ENCODE results near the gene IL32.
"Not testable (repeated sequence)": the region's sequence is repeated elsewhere in the genome, so short reads cannot be mapped to it uniquely, and the experiment has no call there.

The IL32 gene

DNA sequence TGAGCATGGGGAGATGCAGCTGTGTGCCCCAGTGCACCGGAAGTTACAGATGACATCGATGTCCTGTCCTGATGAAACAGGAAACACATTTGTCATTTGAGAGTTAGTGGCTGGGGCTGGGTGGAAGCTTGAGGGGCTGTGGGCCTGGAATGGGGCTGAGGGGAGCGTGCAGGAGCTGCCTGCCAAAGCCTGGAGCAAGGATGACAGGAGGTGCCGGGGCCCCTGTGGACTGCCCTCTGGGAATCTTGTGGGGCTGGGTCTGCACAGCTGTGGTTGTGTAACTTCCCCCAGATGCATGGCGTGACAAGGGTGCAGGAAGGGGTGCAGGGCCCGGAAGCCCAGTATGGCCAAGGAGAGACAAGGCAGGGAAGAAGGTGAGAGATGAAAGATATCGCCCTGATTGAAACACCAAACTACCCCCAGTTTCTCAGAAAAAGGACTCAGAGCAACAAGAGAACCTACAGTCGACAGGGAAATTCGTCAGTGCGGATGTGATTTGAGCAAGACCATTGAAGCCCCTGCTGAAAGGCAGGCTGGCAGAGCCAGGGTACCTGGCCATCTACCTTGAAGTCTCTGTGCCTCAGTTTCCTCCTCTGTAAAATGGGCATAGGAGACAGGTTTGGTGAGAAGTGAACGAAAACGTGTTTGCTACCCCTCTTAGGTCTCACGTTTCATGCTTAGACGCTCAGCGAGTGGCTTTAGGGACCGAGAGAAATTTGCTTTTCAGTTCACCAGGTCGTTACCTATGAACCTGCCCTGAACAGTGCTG, 10.3 kb upstream of the IL32 start:
- H3K9me3 ChIP-seq (ENCODE audit: control insufficient read depth, insufficient read depth, low read length) = no peaks in the 10 kb centered on the region
- H3K4me3 ChIP-seq (ENCODE audit: low read depth, low read length) = no peak overlapping the region
- no peaks in the 10 kb centered on the region; the same call in 1 of the 2 replicates for H3K27me3 ChIP-seq (ENCODE audit: control insufficient read depth, insufficient read depth, low read length)
- no peak overlapping the region for H3K9ac ChIP-seq (ENCODE audit: low read depth, low read length)
- no peak overlapping the region for H3K27ac ChIP-seq (ENCODE audit: low read depth, low read length)
- H3K4me1 ChIP-seq (ENCODE audit: control insufficient read depth, insufficient read depth, low read length) = peaks cover 7% of the 10 kb centered on the region; the same call in 1 of the 2 replicates
- H3K36me3 ChIP-seq (ENCODE audit: control insufficient read depth, insufficient read depth, low read length) = peaks cover 3% of the 10 kb centered on the region; the same call in 1 of the 2 replicates

DNA sequence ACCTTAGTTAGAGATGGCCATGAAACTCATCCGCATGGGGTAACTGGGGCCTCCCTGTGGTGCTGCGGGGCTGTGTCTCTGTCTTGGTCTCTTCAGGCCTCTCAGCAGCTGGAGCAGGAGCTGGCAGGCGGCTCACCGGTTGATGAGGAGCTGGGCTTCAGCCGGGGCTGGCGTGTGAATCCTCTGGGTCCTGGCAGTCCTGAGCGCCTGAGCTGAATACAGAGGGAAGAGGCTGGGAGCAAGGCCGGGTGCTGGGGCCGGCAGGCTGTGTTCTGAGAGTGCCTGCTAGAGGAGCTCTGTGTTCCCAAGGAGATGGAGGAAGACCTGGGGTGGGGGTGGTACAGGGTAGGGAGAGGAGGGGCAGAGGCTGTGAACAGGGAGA, 9.7 kb upstream of the IL32 start:
- not testable (repeated sequence) for H3K4me1 ChIP-seq (ENCODE audit: control insufficient read depth, insufficient read depth, low read length); H3K9ac ChIP-seq (ENCODE audit: low read depth, low read length); H3K27ac ChIP-seq (ENCODE audit: low read depth, low read length); H3K9me3 ChIP-seq (ENCODE audit: control insufficient read depth, insufficient read depth, low read length); H3K27me3 ChIP-seq (ENCODE audit: control insufficient read depth, insufficient read depth, low read length); H3K4me3 ChIP-seq (ENCODE audit: low read depth, low read length); H3K36me3 ChIP-seq (ENCODE audit: control insufficient read depth, insufficient read depth, low read length)

DNA sequence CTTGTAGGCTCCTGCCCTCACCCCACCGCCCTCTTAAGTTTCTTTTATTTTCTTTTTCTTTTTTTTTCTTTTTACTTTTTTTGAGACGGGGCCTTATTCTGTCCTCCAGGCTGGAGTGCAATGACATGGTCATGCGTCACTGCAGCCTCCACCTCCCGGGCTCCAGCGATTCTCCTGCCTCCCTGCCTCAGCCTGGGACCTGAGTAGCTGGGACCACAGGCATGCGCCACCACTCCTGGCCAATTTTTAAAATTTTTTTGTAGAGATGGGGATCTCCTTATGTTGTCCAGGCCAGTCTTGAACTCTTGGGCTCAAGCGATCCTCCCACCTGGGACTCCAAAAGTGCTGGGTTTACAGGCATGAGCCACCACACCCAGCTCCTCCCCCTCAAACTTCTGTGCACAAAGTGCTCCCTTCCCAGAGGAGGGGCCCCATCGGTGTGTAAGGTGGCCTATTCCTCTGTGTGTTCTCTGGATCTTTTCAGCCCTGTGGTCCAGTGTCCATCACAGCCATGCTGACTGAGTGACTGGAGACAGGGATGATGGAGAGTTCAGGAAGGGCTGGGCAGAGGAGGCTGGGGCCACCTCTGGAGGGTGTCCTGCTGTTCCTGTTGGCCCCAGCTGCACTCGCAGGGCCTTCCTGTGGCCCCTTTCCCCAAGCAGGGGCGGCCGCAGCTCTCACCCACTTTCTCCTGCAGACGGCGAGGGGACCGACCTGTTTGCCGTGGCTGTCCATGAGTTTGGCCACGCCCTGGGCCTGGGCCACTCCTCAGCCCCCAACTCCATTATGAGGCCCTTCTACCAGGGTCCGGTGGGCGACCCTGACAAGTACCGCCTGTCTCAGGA, 8.9 kb upstream of the IL32 start:
- H3K27me3 ChIP-seq (ENCODE audit: control insufficient read depth, insufficient read depth, low read length) = no peaks in the 10 kb centered on the region; the same call in 1 of the 2 replicates

DNA sequence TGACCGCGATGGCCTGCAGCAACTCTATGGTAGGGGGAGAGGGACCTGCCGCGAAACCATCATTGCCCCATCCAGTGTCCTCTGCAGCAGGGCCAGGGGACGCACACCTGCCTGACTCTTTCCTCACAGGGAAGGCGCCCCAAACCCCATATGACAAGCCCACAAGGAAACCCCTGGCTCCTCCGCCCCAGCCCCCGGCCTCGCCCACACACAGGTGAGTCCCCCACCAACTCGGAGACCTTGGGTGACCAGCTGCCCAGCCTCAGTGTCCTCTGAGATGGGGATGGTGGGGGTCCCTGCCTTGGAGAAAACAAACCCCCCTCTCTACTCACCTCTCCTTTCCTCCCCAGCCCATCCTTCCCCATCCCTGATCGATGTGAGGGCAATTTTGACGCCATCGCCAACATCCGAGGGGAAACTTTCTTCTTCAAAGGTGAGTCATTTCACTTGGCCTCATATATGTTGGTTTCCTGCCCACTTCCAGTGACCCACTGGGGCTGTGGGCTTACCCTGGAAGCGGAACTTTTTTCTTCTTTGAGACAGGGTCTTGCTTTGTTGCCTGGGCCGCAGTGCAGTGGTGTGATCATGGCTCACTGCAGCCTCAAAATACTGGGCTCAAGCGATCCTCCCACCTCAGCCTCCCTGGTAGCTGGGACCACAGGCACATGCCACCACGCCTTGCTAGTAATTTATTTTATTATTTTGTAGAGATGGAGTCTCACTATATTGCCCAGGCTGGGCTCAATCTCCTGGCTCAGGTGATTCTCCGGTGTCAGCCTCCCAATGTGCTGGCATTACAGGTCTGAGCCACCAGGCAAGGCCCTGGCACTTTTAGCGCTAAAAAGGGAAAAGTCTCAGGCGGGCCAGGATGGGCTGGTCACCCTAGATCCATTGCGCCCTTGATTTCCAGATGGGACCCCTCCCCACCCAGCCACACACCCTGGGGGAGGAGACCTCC, 8.0 kb upstream of the IL32 start:
- peaks cover 3% of the 10 kb centered on the region; the same call in 1 of the 2 replicates for H3K36me3 ChIP-seq (ENCODE audit: control insufficient read depth, insufficient read depth, low read length)
- no peak overlapping the region for H3K27ac ChIP-seq (ENCODE audit: low read depth, low read length)
- no peaks in the 10 kb centered on the region for H3K9me3 ChIP-seq (ENCODE audit: control insufficient read depth, insufficient read depth, low read length)
- no peak overlapping the region for H3K9ac ChIP-seq (ENCODE audit: low read depth, low read length)
- peak overlapping the region; percentile 90; the same call in 1 of the 2 replicates for H3K4me3 ChIP-seq (ENCODE audit: low read depth, low read length)
- no peaks in the 10 kb centered on the region; the same call in 1 of the 2 replicates for H3K27me3 ChIP-seq (ENCODE audit: control insufficient read depth, insufficient read depth, low read length)
- peaks cover 7% of the 10 kb centered on the region; the same call in 1 of the 2 replicates for H3K4me1 ChIP-seq (ENCODE audit: control insufficient read depth, insufficient read depth, low read length)

More for the DNA sequence above, 8.9 kb upstream of the IL32 start:
- H3K27ac ChIP-seq (ENCODE audit: low read depth, low read length) = no peak overlapping the region
- no peaks in the 10 kb centered on the region for H3K9me3 ChIP-seq (ENCODE audit: control insufficient read depth, insufficient read depth, low read length)
- peaks cover 3% of the 10 kb centered on the region; the same call in 1 of the 2 replicates for H3K36me3 ChIP-seq (ENCODE audit: control insufficient read depth, insufficient read depth, low read length)
- H3K9ac ChIP-seq (ENCODE audit: low read depth, low read length) = no peak overlapping the region
- H3K4me3 ChIP-seq (ENCODE audit: low read depth, low read length) = no peak overlapping the region
- H3K4me1 ChIP-seq (ENCODE audit: control insufficient read depth, insufficient read depth, low read length) = peaks cover 7% of the 10 kb centered on the region; the same call in 1 of the 2 replicates

DNA sequence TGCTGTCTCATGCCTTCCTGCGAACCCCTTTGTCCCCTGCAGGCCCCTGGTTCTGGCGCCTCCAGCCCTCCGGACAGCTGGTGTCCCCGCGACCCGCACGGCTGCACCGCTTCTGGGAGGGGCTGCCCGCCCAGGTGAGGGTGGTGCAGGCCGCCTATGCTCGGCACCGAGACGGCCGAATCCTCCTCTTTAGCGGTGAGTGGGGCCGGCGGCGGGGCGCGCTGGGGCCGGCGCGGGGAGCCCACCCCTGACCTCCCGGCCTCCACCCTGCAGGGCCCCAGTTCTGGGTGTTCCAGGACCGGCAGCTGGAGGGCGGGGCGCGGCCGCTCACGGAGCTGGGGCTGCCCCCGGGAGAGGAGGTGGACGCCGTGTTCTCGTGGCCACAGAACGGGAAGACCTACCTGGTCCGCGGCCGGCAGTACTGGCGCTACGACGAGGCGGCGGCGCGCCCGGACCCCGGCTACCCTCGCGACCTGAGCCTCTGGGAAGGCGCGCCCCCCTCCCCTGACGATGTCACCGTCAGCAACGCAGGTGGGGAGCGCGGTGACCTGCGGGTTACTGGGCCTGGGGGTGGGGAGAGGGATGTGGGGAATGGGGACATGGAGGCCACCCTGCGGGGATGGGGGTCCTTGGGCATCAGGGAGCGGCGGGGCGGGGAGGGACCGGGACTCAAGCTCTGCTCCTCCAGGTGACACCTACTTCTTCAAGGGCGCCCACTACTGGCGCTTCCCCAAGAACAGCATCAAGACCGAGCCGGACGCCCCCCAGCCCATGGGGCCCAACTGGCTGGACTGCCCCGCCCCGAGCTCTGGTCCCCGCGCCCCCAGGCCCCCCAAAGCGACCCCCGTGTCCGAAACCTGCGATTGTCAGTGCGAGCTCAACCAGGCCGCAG, 7.1 kb upstream of the IL32 start:
- Histone ChIP-seq H3K4me1 (ENCODE audit: control insufficient read depth, insufficient read depth, low read length) (peaks cover 7% of the 10 kb centered on the region; the same call in 1 of the 2 replicates), H3K36me3 (ENCODE audit: control insufficient read depth, insufficient read depth, low read length) (peaks cover 3% of the 10 kb centered on the region; the same call in 1 of the 2 replicates), H3K27ac (ENCODE audit: low read depth, low read length) (no peak overlapping the region), H3K27me3 (ENCODE audit: control insufficient read depth, insufficient read depth, low read length) (no peaks in the 10 kb centered on the region; the same call in 1 of the 2 replicates), H3K9me3 (ENCODE audit: control insufficient read depth, insufficient read depth, low read length) (no peaks in the 10 kb centered on the region), H3K4me3 (ENCODE audit: low read depth, low read length) (peak overlapping the region; percentile 90), H3K9ac (ENCODE audit: low read depth, low read length) (peak overlapping the region; percentile 64; the same call in 1 of the 2 replicates)

DNA sequence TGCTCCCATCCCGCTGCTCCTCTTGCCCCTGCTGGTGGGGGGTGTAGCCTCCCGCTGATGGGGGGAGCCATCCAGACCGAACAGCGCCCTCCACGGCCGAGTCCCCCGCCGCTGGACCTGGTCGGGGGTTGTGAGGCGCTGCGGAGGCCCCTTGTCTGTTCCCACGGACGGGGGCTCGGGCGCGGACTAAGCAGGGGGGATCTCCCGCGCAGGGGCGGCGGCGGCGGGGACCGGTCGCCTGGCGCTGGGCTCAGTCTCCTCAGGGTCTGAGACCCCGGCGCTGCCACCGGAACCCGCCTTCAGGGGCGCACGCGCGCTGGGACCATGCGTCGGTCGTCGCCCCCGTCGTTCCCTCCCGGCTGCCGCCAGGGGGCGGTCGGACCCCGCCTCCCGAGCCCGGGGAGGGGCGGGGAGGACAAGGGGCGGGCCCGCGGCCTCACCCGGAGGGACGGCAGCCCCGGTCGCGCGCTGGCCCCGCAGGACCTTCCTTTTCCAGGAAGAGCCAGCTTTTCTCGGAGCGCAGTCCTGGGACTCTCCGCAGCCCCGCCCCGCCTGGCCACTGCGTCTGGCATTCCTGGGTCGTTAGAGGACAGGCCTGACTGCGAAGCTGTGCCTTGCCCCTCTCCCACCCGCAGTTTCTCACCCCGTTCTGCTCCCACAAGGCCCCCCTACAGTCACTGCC, 6.3 kb upstream of the IL32 start:
- peak overlapping the region; percentile 64; the same call in 1 of the 2 replicates for H3K9ac ChIP-seq (ENCODE audit: low read depth, low read length)
- H3K4me1 ChIP-seq (ENCODE audit: control insufficient read depth, insufficient read depth, low read length) = peaks cover 7% of the 10 kb centered on the region; the same call in 1 of the 2 replicates
- peak overlapping the region; percentile 55 for H3K27ac ChIP-seq (ENCODE audit: low read depth, low read length)
- peaks cover 3% of the 10 kb centered on the region; the same call in 1 of the 2 replicates for H3K36me3 ChIP-seq (ENCODE audit: control insufficient read depth, insufficient read depth, low read length)
- peak overlapping the region; percentile 90 for H3K4me3 ChIP-seq (ENCODE audit: low read depth, low read length)
- H3K27me3 ChIP-seq (ENCODE audit: control insufficient read depth, insufficient read depth, low read length) = no peaks in the 10 kb centered on the region; the same call in 1 of the 2 replicates
- no peaks in the 10 kb centered on the region for H3K9me3 ChIP-seq (ENCODE audit: control insufficient read depth, insufficient read depth, low read length)

DNA sequence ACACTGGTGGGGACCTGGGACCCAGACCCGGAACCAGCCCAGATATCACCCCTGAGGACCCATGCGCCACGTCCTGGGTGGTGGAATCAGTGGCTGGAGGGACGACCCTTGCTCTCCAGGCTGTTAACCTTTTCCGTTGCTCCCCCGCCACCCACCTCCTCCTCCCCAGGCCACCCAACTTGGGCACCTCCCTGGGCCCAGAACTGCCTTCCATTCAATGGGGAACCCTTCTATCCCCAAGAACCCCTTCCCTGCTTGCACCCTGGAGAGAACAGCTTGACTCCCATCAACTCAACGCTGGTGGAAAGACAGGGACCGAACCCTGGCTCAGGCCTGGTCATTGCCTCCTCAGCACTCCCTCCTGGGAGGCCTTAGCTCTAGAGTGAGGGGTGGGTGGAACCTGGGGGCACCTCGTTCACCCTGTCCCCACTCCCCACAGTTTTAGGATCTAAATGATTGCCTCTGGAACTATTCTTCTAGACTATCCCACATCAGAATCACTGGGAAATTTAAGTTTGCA, 5.7 kb upstream of the IL32 start:
- no peaks in the 10 kb centered on the region for H3K9me3 ChIP-seq (ENCODE audit: control insufficient read depth, insufficient read depth, low read length)
- H3K27ac ChIP-seq (ENCODE audit: low read depth, low read length) = peak overlapping the region; percentile 55
- H3K36me3 ChIP-seq (ENCODE audit: control insufficient read depth, insufficient read depth, low read length) = peaks cover under 1% of the 10 kb centered on the region; the same call in 1 of the 2 replicates
- H3K27me3 ChIP-seq (ENCODE audit: control insufficient read depth, insufficient read depth, low read length) = no peaks in the 10 kb centered on the region; the same call in 1 of the 2 replicates
- peaks cover 7% of the 10 kb centered on the region; the same call in 1 of the 2 replicates for H3K4me1 ChIP-seq (ENCODE audit: control insufficient read depth, insufficient read depth, low read length)
- peak overlapping the region; percentile 34; the same call in 1 of the 2 replicates for H3K9ac ChIP-seq (ENCODE audit: low read depth, low read length)
- H3K4me3 ChIP-seq (ENCODE audit: low read depth, low read length) = peak overlapping the region; percentile 90

DNA sequence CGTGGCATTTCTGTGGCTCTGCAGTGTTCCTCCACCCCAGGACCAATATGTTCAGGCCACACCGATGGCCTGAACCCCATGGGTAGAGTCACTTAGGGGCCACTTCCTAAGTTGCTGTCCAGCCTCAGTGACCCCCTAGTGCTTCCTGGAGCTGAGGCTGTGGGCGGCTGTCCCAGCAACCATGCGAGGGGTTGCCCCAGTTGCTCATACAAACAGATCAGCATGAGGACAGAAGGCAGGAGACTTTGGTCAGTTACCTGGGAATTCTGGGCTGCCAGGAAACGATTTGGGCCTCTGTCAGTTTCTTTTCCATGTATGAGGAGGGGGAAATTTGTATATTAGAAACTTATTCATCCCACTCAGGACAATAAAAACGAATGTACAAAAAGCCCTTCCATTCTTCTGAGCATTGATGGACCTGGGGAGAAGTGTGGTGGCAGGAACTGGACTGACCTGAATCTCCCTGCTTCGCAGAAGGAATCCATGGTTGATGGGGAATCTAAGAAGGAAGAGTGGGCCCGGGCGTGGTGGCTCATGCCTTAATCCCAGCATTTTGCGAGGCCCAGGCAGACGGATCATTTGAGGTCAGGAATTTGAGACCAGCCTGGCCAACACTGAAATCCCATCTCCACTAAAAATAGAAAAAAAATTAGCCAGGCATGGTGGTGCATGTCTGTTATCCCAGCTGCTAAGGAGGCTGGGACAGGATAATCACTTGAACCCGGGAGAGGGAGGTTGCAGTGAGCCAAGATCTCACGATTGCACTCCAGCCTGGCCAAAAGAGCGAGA, 4.9 kb upstream of the IL32 start:
- H3K27me3 ChIP-seq (ENCODE audit: control insufficient read depth, insufficient read depth, low read length) = no peaks in the 10 kb centered on the region; the same call in 1 of the 2 replicates
- H3K9me3 ChIP-seq (ENCODE audit: control insufficient read depth, insufficient read depth, low read length) = no peaks in the 10 kb centered on the region
- no peak overlapping the region for H3K4me3 ChIP-seq (ENCODE audit: low read depth, low read length)
- peaks cover 14% of the 10 kb centered on the region; the same call in 1 of the 2 replicates for H3K4me1 ChIP-seq (ENCODE audit: control insufficient read depth, insufficient read depth, low read length)
- no peak overlapping the region for H3K27ac ChIP-seq (ENCODE audit: low read depth, low read length)
- no peaks in the 10 kb centered on the region for H3K36me3 ChIP-seq (ENCODE audit: control insufficient read depth, insufficient read depth, low read length)
- H3K9ac ChIP-seq (ENCODE audit: low read depth, low read length) = no peak overlapping the region
